ENCODE results near the gene LMX1B. TPM values are rescaled to one million over a fixed set of nuclear protein-coding genes. Genes with fewer than 3 reads are reported as not detected.

Gene LMX1B
- polyA plus RNA-seq, 1 donor (not counting 4 experiments of a cell fraction or from before 2014, with no cell fraction given): 0.24 TPM

DNA sequence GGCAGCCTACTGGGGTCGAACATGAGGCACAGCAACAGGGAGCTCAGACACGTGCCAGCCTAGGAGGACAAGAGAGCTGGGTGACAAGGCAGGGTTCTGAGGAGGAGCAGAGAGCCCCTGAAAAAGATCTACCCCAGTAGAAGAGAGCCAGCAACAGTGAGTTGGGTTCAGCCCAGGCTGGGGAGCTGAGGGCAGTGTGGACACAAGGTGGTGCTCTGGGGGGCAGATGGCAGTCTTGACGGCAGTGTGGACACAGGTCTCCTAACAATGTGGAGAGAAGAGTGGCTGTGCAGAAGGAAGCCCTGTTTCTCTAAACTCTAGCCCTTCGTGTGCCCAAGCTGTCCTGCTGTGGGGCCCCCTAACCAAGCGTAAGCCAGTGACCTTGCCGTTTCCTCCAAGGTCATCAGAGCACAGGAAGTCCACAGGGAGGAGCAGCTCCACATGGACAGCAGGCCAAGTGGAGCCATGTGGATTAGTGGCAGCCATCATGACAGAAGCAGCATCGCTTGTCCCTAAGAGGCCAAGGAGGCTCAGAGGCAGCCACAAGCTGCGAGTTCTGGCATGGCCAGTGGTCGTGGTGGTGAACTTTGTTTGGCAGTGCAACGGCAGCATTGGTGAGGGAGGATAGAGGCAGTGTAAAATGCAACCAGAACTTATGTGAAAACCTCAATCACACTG lies 25.1 kb upstream of the LMX1B start:
- H3K9me3 ChIP-seq (ENCODE audit: control insufficient read depth, low read depth, low read length): no peaks in the 10 kb centered on the region
- no peaks in the 10 kb centered on the region for H4K20me1 ChIP-seq (ENCODE audit: control insufficient read depth, extremely low read depth, insufficient read depth, low read length)
- DNase-seq (ENCODE audit: low read depth, low spot score): no peak
- TF ChIP-seq, protein P1, sequence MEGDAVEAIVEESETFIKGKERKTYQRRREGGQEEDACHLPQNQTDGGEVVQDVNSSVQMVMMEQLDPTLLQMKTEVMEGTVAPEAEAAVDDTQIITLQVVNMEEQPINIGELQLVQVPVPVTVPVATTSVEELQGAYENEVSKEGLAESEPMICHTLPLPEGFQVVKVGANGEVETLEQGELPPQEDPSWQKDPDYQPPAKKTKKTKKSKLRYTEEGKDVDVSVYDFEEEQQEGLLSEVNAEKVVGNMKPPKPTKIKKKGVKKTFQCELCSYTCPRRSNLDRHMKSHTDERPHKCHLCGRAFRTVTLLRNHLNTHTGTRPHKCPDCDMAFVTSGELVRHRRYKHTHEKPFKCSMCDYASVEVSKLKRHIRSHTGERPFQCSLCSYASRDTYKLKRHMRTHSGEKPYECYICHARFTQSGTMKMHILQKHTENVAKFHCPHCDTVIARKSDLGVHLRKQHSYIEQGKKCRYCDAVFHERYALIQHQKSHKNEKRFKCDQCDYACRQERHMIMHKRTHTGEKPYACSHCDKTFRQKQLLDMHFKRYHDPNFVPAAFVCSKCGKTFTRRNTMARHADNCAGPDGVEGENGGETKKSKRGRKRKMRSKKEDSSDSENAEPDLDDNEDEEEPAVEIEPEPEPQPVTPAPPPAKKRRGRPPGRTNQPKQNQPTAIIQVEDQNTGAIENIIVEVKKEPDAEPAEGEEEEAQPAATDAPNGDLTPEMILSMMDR (optimal IDR thresholded peaks at IDR 0.05 in 1 of 3, IDR thresholded peaks at IDR 0.05 in 1 of 3, conservative IDR thresholded peaks at IDR 0.05 in 1 of 3; ENCODE audit: extremely low read depth in 1 of 3, insufficient read depth in 2 of 3, low read length in 3 of 3): no peak
- H2AFZ ChIP-seq (ENCODE audit: control insufficient read depth, low read length): no peak overlapping the region
- no peaks in the 10 kb centered on the region for H3K4me1 ChIP-seq (ENCODE audit: control insufficient read depth, extremely low read depth, insufficient read depth, low read length)
- H3K27me3 ChIP-seq (ENCODE audit: control insufficient read depth, extremely low read depth, insufficient read depth, low read length): peaks cover 22% of the 10 kb centered on the region
- FAIRE-seq: no peak
- no peak overlapping the region for H3K9ac ChIP-seq (ENCODE audit: control insufficient read depth, extremely low read depth, insufficient read depth, low read length)
- H3K4me3 ChIP-seq (ENCODE audit: control insufficient read depth in 2 of 3, extremely low read depth in 1 of 3, insufficient read depth in 2 of 3, low read depth in 1 of 3, low read length in 3 of 3): no peak overlapping the region
- no peaks in the 10 kb centered on the region for H3K9me1 ChIP-seq (ENCODE audit: control insufficient read depth, extremely low read depth, insufficient read depth, low read length)
- H3K4me2 ChIP-seq (ENCODE audit: control insufficient read depth, extremely low read depth, insufficient read depth, low read depth, low read length): no peak overlapping the region
- no peaks in the 10 kb centered on the region for H3K79me2 ChIP-seq (ENCODE audit: control insufficient read depth, insufficient read depth, low read length)
- no peaks in the 10 kb centered on the region for H3K36me3 ChIP-seq (ENCODE audit: control insufficient read depth in 2 of 2, extremely low read depth in 1 of 2, insufficient read depth in 2 of 2, low read length in 2 of 2)
- no peak overlapping the region for H3K27ac ChIP-seq (ENCODE audit: control insufficient read depth, insufficient read depth, low read length)
- dilution Hi-C loops (cut with MboI; ENCODE audit: extremely low pct_ligation_motif_present, low sequenced_read_pairs): no loop called here

DNA sequence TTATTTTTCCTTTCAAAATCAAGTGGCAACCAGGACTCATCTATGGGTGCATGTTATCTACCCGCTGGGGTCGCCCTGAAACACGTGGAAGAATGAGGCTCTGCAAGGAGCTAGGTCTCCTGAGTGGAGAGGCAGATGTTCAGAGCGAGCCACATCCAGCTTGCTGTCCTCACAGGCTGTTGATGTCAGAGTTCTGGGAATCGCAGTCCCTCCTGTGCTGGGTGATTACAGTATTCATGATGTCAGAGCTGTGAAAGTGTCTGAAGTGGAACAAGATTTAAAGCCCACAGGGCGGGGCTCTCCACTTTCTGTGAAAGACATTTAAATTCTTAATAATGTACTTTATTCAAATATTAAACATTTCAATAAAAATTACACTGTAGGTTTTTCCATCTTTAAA lies 24.4 kb upstream of the LMX1B start:
- H3K27ac ChIP-seq (ENCODE audit: control insufficient read depth, insufficient read depth, low read length): no peak overlapping the region
- H3K27me3 ChIP-seq (ENCODE audit: control insufficient read depth, extremely low read depth, insufficient read depth, low read length): peaks cover 20% of the 10 kb centered on the region

More for the DNA sequence above, 24.4 kb upstream of the LMX1B start:
- Histone ChIP-seq H3K9me3 (ENCODE audit: control insufficient read depth, low read depth, low read length) (no peaks in the 10 kb centered on the region), H3K9me1 (ENCODE audit: control insufficient read depth, extremely low read depth, insufficient read depth, low read length) (no peaks in the 10 kb centered on the region), H3K9ac (ENCODE audit: control insufficient read depth, extremely low read depth, insufficient read depth, low read length) (no peak overlapping the region), H4K20me1 (ENCODE audit: control insufficient read depth, extremely low read depth, insufficient read depth, low read length) (no peaks in the 10 kb centered on the region), H2AFZ (ENCODE audit: control insufficient read depth, low read length) (no peak overlapping the region), H3K36me3 (ENCODE audit: control insufficient read depth in 2 of 2, extremely low read depth in 1 of 2, insufficient read depth in 2 of 2, low read length in 2 of 2) (no peaks in the 10 kb centered on the region), H3K4me1 (ENCODE audit: control insufficient read depth, extremely low read depth, insufficient read depth, low read length) (no peaks in the 10 kb centered on the region), H3K4me2 (ENCODE audit: control insufficient read depth, extremely low read depth, insufficient read depth, low read depth, low read length) (no peak overlapping the region), H3K4me3 (ENCODE audit: control insufficient read depth in 2 of 3, extremely low read depth in 1 of 3, insufficient read depth in 2 of 3, low read depth in 1 of 3, low read length in 3 of 3) (no peak overlapping the region), H3K79me2 (ENCODE audit: control insufficient read depth, insufficient read depth, low read length) (no peaks in the 10 kb centered on the region)
- dilution Hi-C loops (cut with MboI; ENCODE audit: extremely low pct_ligation_motif_present, low sequenced_read_pairs): no loop called here
- TF ChIP-seq, protein P1 (optimal IDR thresholded peaks at IDR 0.05 in 1 of 3, IDR thresholded peaks at IDR 0.05 in 1 of 3, conservative IDR thresholded peaks at IDR 0.05 in 1 of 3; ENCODE audit: extremely low read depth in 1 of 3, insufficient read depth in 2 of 3, low read length in 3 of 3): no peak
- no peak for TF ChIP-seq EZH2 (IDR thresholded peaks at IDR 0.05; ENCODE audit: low read length)
- DNase-seq (ENCODE audit: low read depth, low spot score): no peak
- no peak for FAIRE-seq
